Prostate gland (tissue), 2 donors: ENCODE measurements around the gene XAB2. TPM values are rescaled to one million over a fixed set of nuclear protein-coding genes. Genes with fewer than 3 reads are reported as not detected.

Experiments
- DNase-seq: peaks from one replicate; pipeline ENCODE4 v3.0.0-alpha.2; 2019; ENCODE audit warnings: low spot score
- H3K27ac ChIP-seq, 2 donors: fragments of 200-600 bp; sonication (generic); 2 replicates each; pipeline ENCODE4 v1.5.1; 2017 to 2019
- H3K27me3 ChIP-seq: fragments of 200-600 bp; sonication (generic); replicated peaks from 2 replicates; pipeline ENCODE4 v1.5.1; 2019; ENCODE audit not compliant: insufficient read depth
- H3K36me3 ChIP-seq, 2 donors: fragments of 200-600 bp; sonication (generic); 1 replicate in 1 of 2; 2 replicates in 1 of 2; pipeline versions ENCODE4 v1.5.1 to v1.8.1; 2017 to 2019
- H3K4me1 ChIP-seq: fragments of 200-600 bp; sonication (generic); replicated peaks from 2 replicates; pipeline ENCODE4 v1.5.1; 2019
- H3K4me3 ChIP-seq, 2 donors: fragments of 200-600 bp; sonication (generic); 2 replicates each; pipeline ENCODE4 v1.5.1; 2017 to 2019
- H3K9me3 ChIP-seq: fragments of 200-600 bp; sonication (generic); 2 replicates; pipeline ENCODE4 v1.5.1; 2017
- CTCF ChIP-seq, 4 experiments: fragments of 200-600 bp in 2 of 4; fragments of 450-650 bp in 2 of 4; sonication (generic) in 2 of 4; IDR thresholded peaks; 1 replicate in 3 of 4; 2 replicates in 1 of 4; pipeline ENCODE4 v1.5.1; 2016 to 2019; ENCODE audit warnings: antibody characterized with exemption in 4 of 4, mild to moderate bottlenecking in 2 of 4, moderate library complexity in 2 of 4
- POLR2A ChIP-seq: fragments of 450-650 bp; IDR thresholded peaks from one replicate; pipeline ENCODE4 v1.6.1; 2016; ENCODE audit warnings: antibody characterized with exemption, mild to moderate bottlenecking
- POLR2AphosphoS5 ChIP-seq: sonication (generic); formaldehyde crosslinking; IDR thresholded peaks from one replicate; pipeline ENCODE4 v1.6.1; 2017; ENCODE audit warnings: antibody characterized with exemption
- WGBS: methylation state at CpG from one replicate; pipeline ENCODE4 v1.1.5; 2018; 5-methylcytosine and 5-hydroxymethylcytosine counted together
- intact Hi-C: fragments of 100-400 bp; cut with DNase I; formaldehyde crosslinking; loops from one replicate; pipeline ENCODE4 v1.14.2; 2022
- total RNA-seq, 2 donors: library from RNA; depleted of rRNA; stranded (reverse); fragments of >200 nt; gene quantifications; one replicate each; pipeline ENCODE4 v1.1.0, GENCODE V29; 2016

Gene XAB2
- total RNA-seq, 2 donors from 2014 or later: 53.6 to 115 TPM

GRCh38 chr19:7607874-7608560, 21.3 kb downstream of the XAB2 start:
- no peaks in the 10 kb centered on the region for H3K9me3 ChIP-seq
- no peak for DNase-seq
- TF ChIP-seq POLR2AphosphoS5 (no peak), POLR2A (no peak), CTCF (IDR thresholded peaks at IDR 0.05) (no peak)
- intact Hi-C loops: no loop called here
- H3K4me3 ChIP-seq: no peak overlapping the region
- H3K36me3 ChIP-seq: no peaks in the 10 kb centered on the region
- H3K4me1 ChIP-seq: no peaks in the 10 kb centered on the region
- H3K27ac ChIP-seq: no peak overlapping the region
- H3K27me3 ChIP-seq: no peaks in the 10 kb centered on the region
- 96% methylated on average over 20 of the region's 25 CpGs for WGBS

GRCh38 chr19:7607212-7607873, 22.0 kb downstream of the XAB2 start:
- TF ChIP-seq POLR2A: no peak
- no peak overlapping the region for H3K27ac ChIP-seq

GRCh38 chr19:7606289-7606688, 23.1 kb downstream of the XAB2 start:
- H3K27ac ChIP-seq: no peak overlapping the region
- H3K4me3 ChIP-seq: no peak overlapping the region
- H3K27me3 ChIP-seq: no peaks in the 10 kb centered on the region
- WGBS: 84% methylated on average over 17 of the region's 17 CpGs
- no peak for DNase-seq
- no peaks in the 10 kb centered on the region for H3K4me1 ChIP-seq
- H3K9me3 ChIP-seq: no peaks in the 10 kb centered on the region
- intact Hi-C loops: no loop called here
- TF ChIP-seq POLR2A (no peak), CTCF (IDR thresholded peaks at IDR 0.05) (no peak), POLR2AphosphoS5 (no peak)
- no peaks in the 10 kb centered on the region for H3K36me3 ChIP-seq

More at GRCh38 chr19:7607212-7607873, 22.0 kb downstream of the XAB2 start:
- Histone ChIP-seq H3K36me3 (no peaks in the 10 kb centered on the region), H3K4me1 (no peaks in the 10 kb centered on the region), H3K9me3 (no peaks in the 10 kb centered on the region), H3K27me3 (no peaks in the 10 kb centered on the region), H3K4me3 (no peak overlapping the region)
- intact Hi-C loops: no loop called here
- no peak for DNase-seq
- 89% methylated on average over 10 of the region's 10 CpGs for WGBS

GRCh38 chr19:7605490-7606222, 23.7 kb downstream of the XAB2 start:
- Histone ChIP-seq H3K9me3 (no peaks in the 10 kb centered on the region), H3K36me3 (no peaks in the 10 kb centered on the region), H3K27ac (no peak overlapping the region), H3K4me1 (no peaks in the 10 kb centered on the region), H3K27me3 (no peaks in the 10 kb centered on the region), H3K4me3 (no peak overlapping the region)
- intact Hi-C loops: no loop called here
- 79% methylated on average over 14 of the region's 14 CpGs for WGBS
- DNase-seq: no peak
- TF ChIP-seq POLR2A (no peak), POLR2AphosphoS5 (no peak), CTCF (IDR thresholded peaks at IDR 0.05) (no peak)

- H3K27me3 ChIP-seq: no peaks in the 10 kb centered on the region
- no peaks in the 10 kb centered on the region for H3K9me3 ChIP-seq
- WGBS: 88% methylated on average over 9 of the region's 9 CpGs
- H3K4me1 ChIP-seq: no peaks in the 10 kb centered on the region
- H3K4me3 ChIP-seq: no peak overlapping the region
- no peak for TF ChIP-seq POLR2A
- H3K36me3 ChIP-seq: no peaks in the 10 kb centered on the region
- DNase-seq: no peak
- no peak overlapping the region for H3K27ac ChIP-seq
- intact Hi-C loops: no loop called here
These were observed 25.4 kb downstream of the XAB2 start for GRCh38 chr19:7603919-7604318.
